Activated naive CD4-positive, alpha-beta T cell treated with anti-CD3 and anti-CD28 coated beads for 36 hours (primary cell): ENCODE results near the gene MACROD2. TPM values are rescaled to one million over a fixed set of nuclear protein-coding genes. Genes with fewer than 3 reads are reported as not detected.
"Not testable (repeated sequence)": the region's sequence is repeated elsewhere in the genome, so short reads cannot be mapped to it uniquely, and the experiment has no call there.

ENCODE experiments used
- CTCF ChIA-PET: fragments of 350-600 bp; sonication (Branson Sonifier 250); formaldehyde crosslinking; loops from one replicate; lab custom pipeline; 2021; ENCODE audit warnings: antibody characterized with exemption; lab: Charles Lee
- DNase-seq: peaks from one replicate; pipeline ENCODE4 v3.0.0-alpha.2; 2020
- H3K27ac Mint-ChIP-seq: one replicate; pipeline ENCODE4 v1.8.0; 2021; ENCODE audit warnings: mild to moderate bottlenecking, mixed read lengths
- H3K27me3 Mint-ChIP-seq: one replicate; pipeline ENCODE4 v1.8.0; 2021; ENCODE audit warnings: low read depth, mixed read lengths
- H3K36me3 Mint-ChIP-seq: one replicate; pipeline ENCODE4 v1.8.0; 2021; ENCODE audit warnings: low read depth, mixed read lengths
- H3K4me1 Mint-ChIP-seq: one replicate; pipeline ENCODE4 v1.8.0; 2021; ENCODE audit warnings: low read depth, mixed read lengths
- H3K4me3 Mint-ChIP-seq: one replicate; pipeline ENCODE4 v1.8.0; 2021; ENCODE audit warnings: mild to moderate bottlenecking, moderate library complexity, mixed read lengths
- H3K9me3 Mint-ChIP-seq: one replicate; pipeline ENCODE4 v1.8.0; 2021; ENCODE audit warnings: mixed read lengths
- intact Hi-C: fragments of 100-400 bp; cut with micrococcal nuclease; formaldehyde crosslinking; loops from one replicate; pipeline ENCODE4 v1.15.1; 2023
- total RNA-seq, 2 experiments: library from RNA; stranded (reverse); gene quantifications; one replicate each; pipeline ENCODE4 v1.2.3, GENCODE V29; 2021

MACROD2 gene
- total RNA-seq, 2 experiments from 2014 or later: not detected

DNA sequence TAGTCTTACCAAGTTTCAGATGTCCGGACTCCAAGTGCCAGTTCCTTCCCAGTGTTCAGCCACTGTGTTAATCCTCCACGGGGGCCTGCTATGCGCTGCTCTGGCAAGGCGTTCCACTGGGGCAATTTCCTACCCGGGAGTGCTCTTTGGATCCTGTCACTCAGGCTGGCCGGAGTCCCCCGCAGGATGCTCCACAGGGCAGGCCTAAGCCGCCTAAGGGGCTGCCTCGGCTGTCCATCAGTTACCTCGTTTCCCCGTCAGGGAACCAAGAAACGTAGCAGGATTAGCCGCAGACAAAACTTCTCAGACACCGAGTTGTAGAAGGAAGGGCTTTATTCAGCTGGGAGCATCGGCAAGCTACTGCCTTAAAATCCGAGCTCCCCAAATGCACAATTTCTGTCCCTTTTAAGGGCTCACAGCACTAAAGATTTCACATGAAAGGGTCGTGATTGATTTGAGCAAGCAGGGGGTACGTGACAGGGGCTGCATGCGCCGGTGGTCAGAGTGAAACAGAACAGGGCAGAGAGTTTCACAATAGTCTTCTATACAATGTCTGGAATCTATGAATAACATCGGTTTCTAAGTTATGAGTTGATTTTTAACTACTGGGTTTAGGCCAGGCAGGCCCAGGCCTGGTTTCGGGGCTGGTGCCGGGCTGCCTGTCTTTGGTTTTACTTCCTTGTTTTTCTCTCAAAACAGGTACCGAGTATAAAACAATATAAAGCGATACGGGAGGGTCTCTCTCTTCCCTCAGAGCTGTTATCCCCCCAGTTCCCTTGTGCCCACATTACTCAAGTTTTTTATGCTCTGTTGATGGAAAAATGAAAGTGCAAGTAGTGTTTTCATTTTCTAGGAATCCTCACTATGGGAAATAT lies 1990.4 kb downstream of the MACROD2 start:
- DNase-seq, intact Hi-C loops, H3K9me3 Mint-ChIP-seq, H3K27me3 Mint-ChIP-seq, H3K4me3 Mint-ChIP-seq, H3K36me3 Mint-ChIP-seq, CTCF ChIA-PET, H3K4me1 Mint-ChIP-seq, H3K27ac Mint-ChIP-seq: not testable (repeated sequence)

DNA sequence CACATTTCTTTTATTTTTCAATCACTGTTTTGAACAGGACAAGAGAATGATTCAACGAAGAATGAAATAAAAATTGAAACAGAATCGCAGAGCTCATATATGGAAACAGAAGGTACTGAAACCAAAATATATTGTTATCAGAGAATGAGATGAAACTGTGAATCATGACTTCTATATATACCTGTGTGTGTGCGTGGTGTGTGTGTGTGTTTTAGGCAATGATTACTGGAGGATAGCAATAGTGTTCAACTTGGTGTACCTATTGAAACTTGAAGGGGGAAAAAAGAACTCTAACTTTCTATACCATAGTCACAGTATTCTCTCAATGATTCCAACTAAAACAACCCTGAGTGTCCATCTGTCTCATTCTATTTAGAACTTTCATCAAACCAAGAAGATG lies 1991.4 kb downstream of the MACROD2 start:
- CTCF ChIA-PET: no interaction called here
- intact Hi-C loops: no loop called here
- H3K4me1 Mint-ChIP-seq: no peaks in the 10 kb centered on the region
- no peak overlapping the region for H3K27ac Mint-ChIP-seq
- no peaks in the 10 kb centered on the region for H3K36me3 Mint-ChIP-seq
- DNase-seq: no peak
- no peaks in the 10 kb centered on the region for H3K27me3 Mint-ChIP-seq
- H3K9me3 Mint-ChIP-seq: no peaks in the 10 kb centered on the region
- no peak overlapping the region for H3K4me3 Mint-ChIP-seq

DNA sequence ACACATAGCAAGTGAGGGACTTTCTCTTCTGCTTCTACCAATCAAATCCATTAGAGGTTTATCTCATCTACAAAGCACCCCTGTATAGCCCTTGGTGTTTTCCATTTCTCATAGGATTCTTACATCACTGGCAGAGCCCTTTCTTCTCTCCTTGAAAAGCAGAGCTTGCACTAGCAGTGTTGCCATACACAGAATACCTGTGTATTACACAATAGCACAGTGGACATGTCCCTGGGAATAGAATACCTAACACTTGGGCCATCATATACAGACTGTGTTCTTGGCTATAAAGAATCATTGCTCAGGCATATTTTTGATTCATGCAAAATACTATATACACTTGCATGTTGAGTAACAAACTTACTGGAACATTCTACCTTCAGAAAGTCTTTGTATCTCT lies 1996.0 kb downstream of the MACROD2 start:
- H3K9me3 Mint-ChIP-seq: peaks cover 4% of the 10 kb centered on the region
- DNase-seq: no peak
- CTCF ChIA-PET: no interaction called here
- H3K4me3 Mint-ChIP-seq: no peak overlapping the region
- H3K27me3 Mint-ChIP-seq: no peaks in the 10 kb centered on the region
- intact Hi-C loops: no loop called here
- no peaks in the 10 kb centered on the region for H3K4me1 Mint-ChIP-seq
- no peak overlapping the region for H3K27ac Mint-ChIP-seq
- H3K36me3 Mint-ChIP-seq: no peaks in the 10 kb centered on the region

DNA sequence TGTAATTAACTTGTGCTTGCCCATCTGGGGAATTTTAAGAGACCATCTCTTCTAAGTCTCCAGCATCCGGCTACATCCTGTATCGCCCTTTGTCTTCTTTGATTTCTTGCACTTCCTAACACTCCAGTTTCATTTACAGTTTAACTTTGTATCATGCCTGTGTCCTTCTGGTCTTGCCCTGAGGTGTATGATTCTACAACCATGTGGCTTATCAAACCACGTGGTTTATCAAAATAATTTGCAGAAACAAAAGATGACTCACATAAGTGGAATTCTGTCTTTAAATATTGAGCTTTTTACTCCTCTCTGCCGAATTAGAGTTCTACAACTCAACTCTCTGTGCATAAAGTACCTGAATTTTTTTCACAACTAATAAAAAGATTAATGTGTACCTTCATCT lies 1997.2 kb downstream of the MACROD2 start:
- intact Hi-C loops: no loop called here
- CTCF ChIA-PET: no interaction called here
- no peak overlapping the region for H3K4me3 Mint-ChIP-seq
- no peaks in the 10 kb centered on the region for H3K4me1 Mint-ChIP-seq
- H3K27ac Mint-ChIP-seq: no peak overlapping the region
- no peak for DNase-seq
- no peaks in the 10 kb centered on the region for H3K27me3 Mint-ChIP-seq
- no peaks in the 10 kb centered on the region for H3K36me3 Mint-ChIP-seq
- peaks cover 10% of the 10 kb centered on the region for H3K9me3 Mint-ChIP-seq

DNA sequence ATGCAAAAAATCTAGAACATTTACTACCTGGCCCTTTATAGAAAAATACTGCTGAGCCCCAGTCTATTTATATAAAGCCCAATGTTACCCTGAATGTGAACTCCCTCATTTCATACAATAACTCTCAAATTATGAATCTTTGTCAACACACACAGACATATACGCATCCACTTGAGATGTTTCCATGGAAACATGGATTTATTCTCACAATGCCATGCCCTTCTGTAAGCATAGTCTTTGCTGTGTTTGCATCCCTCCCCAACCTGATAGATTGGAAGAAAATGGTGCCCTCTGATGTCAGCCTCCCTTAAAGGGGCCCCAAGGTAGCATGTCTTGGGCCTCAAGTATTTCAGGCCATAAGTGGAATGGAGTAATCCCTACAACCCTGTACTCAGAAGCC lies 2004.8 kb downstream of the MACROD2 start:
- no peaks in the 10 kb centered on the region for H3K27me3 Mint-ChIP-seq
- no peak for DNase-seq
- H3K27ac Mint-ChIP-seq: no peak overlapping the region
- intact Hi-C loops: no loop called here
- CTCF ChIA-PET: no interaction called here
- no peaks in the 10 kb centered on the region for H3K4me1 Mint-ChIP-seq
- H3K36me3 Mint-ChIP-seq: no peaks in the 10 kb centered on the region
- H3K9me3 Mint-ChIP-seq: peaks cover 25% of the 10 kb centered on the region
- H3K4me3 Mint-ChIP-seq: no peak overlapping the region

DNA sequence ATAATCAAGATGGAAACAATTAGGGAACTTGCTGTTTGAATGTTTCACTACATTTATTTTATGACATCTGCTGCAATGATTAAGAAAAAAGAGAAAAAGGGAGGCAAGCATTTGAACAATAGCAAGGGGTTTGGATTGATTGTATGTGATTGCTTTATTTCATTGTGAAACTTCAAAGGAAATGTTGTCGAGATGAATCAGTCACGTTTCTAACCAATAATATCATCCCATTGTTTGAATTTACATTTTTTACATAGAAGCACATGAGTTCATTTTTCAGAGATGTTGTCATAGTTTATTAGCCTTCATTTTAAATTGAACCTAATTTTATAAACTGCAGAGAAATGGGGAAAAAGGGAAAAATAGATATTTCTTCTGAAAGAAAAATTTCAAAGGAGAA lies 2006.0 kb downstream of the MACROD2 start:
- CTCF ChIA-PET: no interaction called here

DNA sequence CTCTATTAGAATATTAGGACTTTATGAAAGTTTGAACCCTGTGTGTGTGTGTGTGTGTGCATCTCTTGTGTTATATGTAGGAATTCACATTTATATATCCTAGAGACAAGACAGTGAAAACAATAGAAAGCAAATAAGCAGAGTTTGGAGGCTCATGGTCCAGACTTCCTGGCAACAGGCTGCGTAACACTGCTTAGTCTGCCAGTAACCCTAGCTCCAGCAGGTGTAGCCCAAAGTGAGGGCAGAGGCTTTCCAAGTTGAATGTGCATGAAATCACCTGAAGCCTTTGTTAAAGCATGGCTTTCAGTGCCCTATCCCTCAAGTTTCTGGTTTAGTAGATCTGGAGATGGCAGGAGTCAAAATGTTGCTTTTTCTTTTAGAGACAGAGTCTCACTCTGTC lies 2008.0 kb downstream of the MACROD2 start:
- DNase-seq: no peak
- Mint-ChIP-seq H3K36me3 (no peaks in the 10 kb centered on the region), H3K27ac (no peak overlapping the region), H3K4me3 (no peak overlapping the region), H3K4me1 (no peaks in the 10 kb centered on the region), H3K9me3 (peaks cover 9% of the 10 kb centered on the region), H3K27me3 (no peaks in the 10 kb centered on the region)
- intact Hi-C loops: no loop called here
- CTCF ChIA-PET: interaction anchor here (0.7 kb wide), 1 partner anchor 150 kb away, joined by 3 read pairs; no protein-coding TSS in a partner anchor

More for the DNA sequence above, 2006.0 kb downstream of the MACROD2 start:
- Mint-ChIP-seq H3K9me3 (peaks cover 23% of the 10 kb centered on the region), H3K36me3 (no peaks in the 10 kb centered on the region), H3K4me1 (no peaks in the 10 kb centered on the region), H3K27me3 (no peaks in the 10 kb centered on the region), H3K27ac (no peak overlapping the region), H3K4me3 (no peak overlapping the region)
- DNase-seq: no peak
- intact Hi-C loops: no loop called here

DNA sequence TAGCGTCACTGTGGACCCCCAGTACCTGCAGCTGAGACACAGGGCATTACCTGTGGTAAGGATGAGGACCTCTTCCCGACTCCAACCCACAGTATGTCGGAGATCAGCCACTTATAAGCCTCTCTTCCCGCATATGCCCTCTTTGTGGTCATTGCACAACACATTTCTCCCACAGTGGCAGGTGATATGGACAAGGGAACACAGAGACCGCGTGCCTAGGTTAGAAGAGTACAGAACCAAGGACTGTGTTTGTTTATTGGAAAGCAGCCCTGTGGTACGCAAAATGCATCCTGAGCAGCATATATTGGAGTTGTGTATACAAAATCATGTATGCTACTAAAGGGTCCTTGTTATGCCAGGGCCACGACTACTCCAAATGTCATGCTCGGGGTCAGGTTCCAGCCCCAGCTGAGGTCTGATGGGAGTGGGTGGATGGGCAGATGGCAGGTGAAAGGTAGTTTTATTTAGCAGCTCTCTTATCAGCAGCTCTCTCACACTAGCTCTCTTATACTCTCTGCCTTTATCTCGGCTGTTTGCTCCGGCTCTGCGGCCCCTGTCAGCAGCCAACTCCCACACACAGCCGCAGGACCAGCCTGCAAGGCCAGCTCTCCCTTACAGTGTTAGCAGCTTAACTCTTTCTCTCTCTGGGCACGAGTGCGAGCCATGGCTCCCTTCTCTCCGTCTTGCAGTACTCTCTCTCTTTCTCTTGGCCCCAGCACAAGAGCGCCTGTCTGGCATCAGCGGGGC lies 2009.0 kb downstream of the MACROD2 start:
- Mint-ChIP-seq H3K27me3 (no peaks in the 10 kb centered on the region), H3K4me1 (no peaks in the 10 kb centered on the region), H3K36me3 (no peaks in the 10 kb centered on the region), H3K4me3 (no peak overlapping the region), H3K27ac (no peak overlapping the region), H3K9me3 (peaks cover 7% of the 10 kb centered on the region)
- intact Hi-C loops: no loop called here
- no peak for DNase-seq
- CTCF ChIA-PET: no interaction called here

DNA sequence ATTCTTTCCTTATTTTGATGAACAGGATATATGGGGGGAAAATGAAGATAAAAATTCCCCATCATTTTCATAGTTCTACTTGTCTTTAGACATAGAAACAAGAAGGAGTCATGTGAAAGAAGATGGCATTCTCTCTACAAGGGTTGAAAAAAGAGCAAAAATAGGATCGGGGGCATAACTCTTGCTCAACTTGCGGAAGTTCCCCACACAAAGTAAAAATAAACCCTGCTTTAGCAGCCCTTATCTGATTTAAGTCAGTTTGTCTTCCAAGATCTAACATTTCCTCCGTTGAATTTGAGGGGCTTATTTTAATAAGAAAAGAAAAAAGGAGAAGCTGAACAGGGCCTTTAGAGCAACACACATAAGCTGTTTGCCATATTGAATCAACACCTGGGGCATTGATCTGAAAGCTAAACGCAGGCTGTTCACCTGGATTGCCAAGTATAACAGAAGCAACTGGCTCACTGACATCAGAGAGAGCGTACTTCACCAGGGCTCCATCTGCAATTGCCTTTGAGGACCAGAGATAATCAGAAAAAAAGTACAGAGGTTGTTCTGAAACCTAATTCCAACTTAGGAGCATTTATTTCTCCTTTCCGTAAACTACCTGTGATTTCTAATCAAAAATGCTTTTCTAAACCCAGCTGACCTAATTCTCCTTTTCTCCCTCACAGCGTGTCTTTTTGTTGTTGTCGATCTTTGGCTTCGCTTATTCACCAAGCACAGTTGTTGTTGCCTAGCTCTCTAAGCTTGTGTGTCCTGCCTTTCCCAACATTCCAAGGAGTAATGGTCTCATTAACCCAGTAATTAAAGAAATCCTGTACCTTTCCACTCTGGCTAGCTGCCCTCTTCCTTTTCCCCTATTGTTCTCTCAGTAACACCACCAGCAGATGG lies 2010.0 kb downstream of the MACROD2 start:
- DNase-seq: no peak
- no peaks in the 10 kb centered on the region for H3K4me1 Mint-ChIP-seq
- CTCF ChIA-PET: no interaction called here
- H3K27me3 Mint-ChIP-seq: no peaks in the 10 kb centered on the region
- intact Hi-C loops: no loop called here
- H3K27ac Mint-ChIP-seq: no peak overlapping the region
- H3K36me3 Mint-ChIP-seq: no peaks in the 10 kb centered on the region
- H3K9me3 Mint-ChIP-seq: peaks cover 6% of the 10 kb centered on the region
- H3K4me3 Mint-ChIP-seq: no peak overlapping the region

DNA sequence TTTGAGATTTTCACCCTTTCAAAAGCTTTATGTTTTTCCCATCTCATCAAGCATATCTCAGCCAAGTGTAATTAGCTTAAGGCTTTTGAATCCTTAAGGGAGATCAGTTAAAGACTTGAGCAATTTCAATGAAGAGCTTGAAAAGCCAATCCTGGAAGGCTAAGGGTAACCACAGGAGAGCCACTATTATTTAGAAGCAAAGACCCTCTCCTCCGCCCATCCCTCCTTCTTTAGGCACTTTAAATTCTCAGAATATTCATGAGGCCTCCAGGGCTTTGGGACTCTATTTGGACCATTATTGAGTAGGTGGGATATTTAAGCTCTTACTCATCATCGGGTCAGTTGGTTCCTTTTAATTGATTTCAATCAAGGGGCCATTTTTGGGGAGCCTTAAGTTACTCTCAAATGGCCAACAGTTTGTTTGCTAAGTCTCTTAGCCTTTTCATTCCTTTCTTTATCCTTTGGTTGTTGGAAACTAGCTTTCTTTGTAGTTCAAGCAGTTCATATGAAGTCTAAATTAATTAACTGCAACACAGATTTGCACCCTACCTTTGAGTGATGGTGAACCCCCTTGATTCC lies 2010.7 kb downstream of the MACROD2 start:
- no peak overlapping the region for H3K27ac Mint-ChIP-seq
- no peak overlapping the region for H3K4me3 Mint-ChIP-seq
- no peak for DNase-seq
- H3K4me1 Mint-ChIP-seq: no peaks in the 10 kb centered on the region
- no peaks in the 10 kb centered on the region for H3K27me3 Mint-ChIP-seq
- intact Hi-C loops: no loop called here
- H3K9me3 Mint-ChIP-seq: peaks cover 3% of the 10 kb centered on the region
- H3K36me3 Mint-ChIP-seq: no peaks in the 10 kb centered on the region
- CTCF ChIA-PET: no interaction called here

DNA sequence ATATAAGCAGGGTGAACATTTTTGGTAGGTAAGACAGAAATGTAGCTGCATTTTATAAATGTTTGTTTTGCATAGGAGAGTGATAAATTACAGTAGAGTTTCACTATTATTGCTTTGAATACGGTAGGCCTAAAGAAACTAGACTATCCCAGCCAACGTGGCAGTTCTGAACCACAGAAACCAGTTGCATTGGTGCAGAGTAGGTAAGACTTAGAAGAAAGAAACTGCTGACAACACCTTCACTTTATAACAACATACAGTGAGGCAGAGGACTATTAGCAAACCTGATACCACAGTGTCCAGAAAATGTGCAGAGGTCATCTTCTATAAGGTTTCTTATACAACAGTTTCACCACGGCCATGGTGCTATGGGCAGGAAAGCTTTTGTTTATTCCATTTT lies 2011.8 kb downstream of the MACROD2 start:
- H3K9me3 Mint-ChIP-seq: peaks cover 3% of the 10 kb centered on the region
- H3K4me3 Mint-ChIP-seq: no peak overlapping the region
- H3K4me1 Mint-ChIP-seq: no peaks in the 10 kb centered on the region
- no peaks in the 10 kb centered on the region for H3K36me3 Mint-ChIP-seq
- H3K27me3 Mint-ChIP-seq: no peaks in the 10 kb centered on the region
- intact Hi-C loops: no loop called here
- no peak for DNase-seq
- no peak overlapping the region for H3K27ac Mint-ChIP-seq
- CTCF ChIA-PET: no interaction called here

DNA sequence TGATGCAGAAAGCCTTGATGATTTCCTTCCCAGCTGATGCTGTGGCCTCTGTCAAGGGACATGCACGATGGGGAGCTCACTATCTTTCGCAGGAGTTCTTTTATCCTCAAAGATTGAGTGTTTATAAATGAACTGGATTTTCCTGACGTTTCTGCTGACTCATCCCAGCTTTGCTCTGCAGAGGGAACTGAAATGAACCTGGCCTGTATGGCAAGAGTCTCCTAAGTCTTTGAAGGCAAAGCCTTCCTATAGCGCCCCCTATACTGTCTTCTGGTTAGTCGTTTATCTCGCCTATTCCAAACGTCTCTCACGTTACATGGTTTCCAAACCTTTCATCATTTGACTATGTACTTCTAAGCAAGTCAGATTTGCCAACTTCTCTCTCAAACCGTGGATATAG lies 2012.6 kb downstream of the MACROD2 start:
- no peak overlapping the region for H3K27ac Mint-ChIP-seq
- no peaks in the 10 kb centered on the region for H3K27me3 Mint-ChIP-seq
- no peak for DNase-seq
- H3K4me3 Mint-ChIP-seq: no peak overlapping the region
- no peaks in the 10 kb centered on the region for H3K4me1 Mint-ChIP-seq
- H3K9me3 Mint-ChIP-seq: peaks cover 3% of the 10 kb centered on the region
- intact Hi-C loops: no loop called here
- H3K36me3 Mint-ChIP-seq: no peaks in the 10 kb centered on the region
- CTCF ChIA-PET: no interaction called here
